Measurements from ENCODE around the gene ERVV-1.

GRCh38 chr19:52992109-52993004 lies 21.4 kb upstream of the ERVV-1 start:
- TF ChIP-seq CTCF (IDR thresholded peaks at IDR 0.05; ENCODE audit: borderline replicate concordance, extremely low read depth, low read length, poor library complexity, severe bottlenecking), result no peak
- TF ChIP-seq EZH2 (IDR thresholded peaks at IDR 0.05; ENCODE audit: borderline replicate concordance, low read depth, low read length, severe bottlenecking), result no peak

All from DND-41 (cell line).